Endothelial cell of umbilical vein (primary cell): Measurements from ENCODE around the gene RELT.

Experiments
- EZH2 ChIP-seq: IDR thresholded peaks from 2 replicates; pipeline ENCODE4 v1.6.1; 2012; ENCODE audit warnings: borderline replicate concordance, low read depth, mild to moderate bottlenecking, moderate library complexity, low read length, inconsistent platforms; ENCODE audit not compliant: severe bottlenecking
- FOS ChIP-seq: IDR thresholded peaks from 2 replicates; pipeline ENCODE4 v1.6.1; 2011; ENCODE audit warnings: mild to moderate bottlenecking, low read length, moderate library complexity, borderline replicate concordance; ENCODE audit not compliant: insufficient read depth
- GATA2 ChIP-seq: IDR thresholded peaks from 2 replicates; pipeline ENCODE4 v1.7.0; 2011; ENCODE audit warnings: low read depth, mild to moderate bottlenecking, moderate library complexity, mixed read lengths, low read length; ENCODE audit not compliant: insufficient read length, insufficient read depth
- JUN ChIP-seq: IDR thresholded peaks from 2 replicates; pipeline ENCODE4 v1.6.1; 2011; ENCODE audit warnings: borderline replicate concordance, low read depth; ENCODE audit not compliant: insufficient read length, insufficient read depth
- MYC ChIP-seq: IDR thresholded peaks from one replicate; pipeline ENCODE4 v1.6.1; 2011; ENCODE audit warnings: mild to moderate bottlenecking, low read depth, low read length
- POLR2A ChIP-seq: IDR thresholded peaks from 2 replicates; pipeline ENCODE4 v1.6.1; 2012; ENCODE audit warnings: low read depth, mild to moderate bottlenecking, control low read depth, low read length
- POLR2AphosphoS5 ChIP-seq: IDR thresholded peaks from 2 replicates; pipeline ENCODE4 v1.6.1; 2012; ENCODE audit warnings: low read depth, mild to moderate bottlenecking, control low read depth, low read length, moderate library complexity; ENCODE audit not compliant: insufficient read depth
- TF ChIP-seq, protein P1 (sequence below), 2 donors: IDR thresholded peaks; 1 replicate in 1 of 2; 2 replicates in 1 of 2; pipeline ENCODE4 v1.5.1; 2011; ENCODE audit warnings: low read length in 2 of 2, mild to moderate bottlenecking in 2 of 2, moderate library complexity in 2 of 2, control low read depth in 1 of 2, inconsistent platforms in 1 of 2, low read depth in 1 of 2; ENCODE audit not compliant: insufficient read depth in 1 of 2; ENCODE audit errors: extremely low read depth in 1 of 2
- TF ChIP-seq, protein P2 (sequence below): IDR thresholded peaks from 2 replicates; pipeline ENCODE4 v1.6.1; 2011; ENCODE audit not compliant: insufficient read depth, insufficient read length

DNA sequence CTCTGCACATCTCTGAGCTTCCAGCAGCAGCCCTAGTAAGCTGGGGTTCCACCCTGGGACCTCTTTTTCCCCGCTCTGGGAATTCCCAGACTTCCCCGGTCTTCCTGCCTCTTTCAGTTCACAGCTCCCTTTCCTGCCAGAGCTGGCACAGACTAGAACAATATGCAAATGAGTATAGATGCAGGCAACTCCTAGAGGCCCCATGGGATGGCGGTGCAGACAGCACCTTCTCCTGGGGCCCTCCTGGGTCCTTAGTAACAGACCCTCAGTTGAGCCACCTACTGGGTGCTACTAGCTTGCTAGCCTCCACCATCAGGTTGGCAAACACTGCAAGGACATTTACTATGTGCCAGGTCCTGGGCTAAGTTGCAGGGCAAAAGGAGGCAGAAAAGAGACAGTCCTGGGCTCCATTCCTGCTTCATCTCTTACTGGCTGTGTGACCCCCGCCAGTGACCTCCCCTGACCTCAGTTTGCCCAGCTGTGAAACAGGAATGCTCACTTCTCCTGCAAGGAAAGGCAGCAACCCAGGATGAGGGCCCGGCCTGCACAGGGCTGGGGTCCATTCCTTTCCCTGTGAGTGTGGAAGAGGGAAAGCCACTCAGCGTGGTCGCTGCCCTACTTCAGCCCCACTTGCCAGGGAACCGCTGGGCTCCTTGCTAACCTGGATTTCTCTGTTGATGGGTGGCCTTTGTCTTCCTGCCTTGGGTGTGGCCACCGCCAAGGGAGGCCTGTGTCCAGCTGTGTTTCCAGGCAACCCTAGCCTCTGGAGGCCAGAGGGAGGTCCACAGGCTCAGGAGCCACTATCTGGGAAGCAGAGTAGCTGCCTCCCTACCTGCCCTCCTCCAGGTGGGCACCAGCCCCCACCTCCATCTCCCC is 7.3 kb downstream of the RELT start:
- TF ChIP-seq, protein P1, sequence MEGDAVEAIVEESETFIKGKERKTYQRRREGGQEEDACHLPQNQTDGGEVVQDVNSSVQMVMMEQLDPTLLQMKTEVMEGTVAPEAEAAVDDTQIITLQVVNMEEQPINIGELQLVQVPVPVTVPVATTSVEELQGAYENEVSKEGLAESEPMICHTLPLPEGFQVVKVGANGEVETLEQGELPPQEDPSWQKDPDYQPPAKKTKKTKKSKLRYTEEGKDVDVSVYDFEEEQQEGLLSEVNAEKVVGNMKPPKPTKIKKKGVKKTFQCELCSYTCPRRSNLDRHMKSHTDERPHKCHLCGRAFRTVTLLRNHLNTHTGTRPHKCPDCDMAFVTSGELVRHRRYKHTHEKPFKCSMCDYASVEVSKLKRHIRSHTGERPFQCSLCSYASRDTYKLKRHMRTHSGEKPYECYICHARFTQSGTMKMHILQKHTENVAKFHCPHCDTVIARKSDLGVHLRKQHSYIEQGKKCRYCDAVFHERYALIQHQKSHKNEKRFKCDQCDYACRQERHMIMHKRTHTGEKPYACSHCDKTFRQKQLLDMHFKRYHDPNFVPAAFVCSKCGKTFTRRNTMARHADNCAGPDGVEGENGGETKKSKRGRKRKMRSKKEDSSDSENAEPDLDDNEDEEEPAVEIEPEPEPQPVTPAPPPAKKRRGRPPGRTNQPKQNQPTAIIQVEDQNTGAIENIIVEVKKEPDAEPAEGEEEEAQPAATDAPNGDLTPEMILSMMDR (IDR thresholded peaks at IDR 0.05; ENCODE audit: extremely low read depth in 1 of 2, insufficient read depth in 1 of 2, low read depth in 1 of 2, low read length in 2 of 2), result peak in 1 of 2 donors; percentile 5
- TF ChIP-seq POLR2AphosphoS5 (no peak), POLR2A (no peak), EZH2 (no peak), FOS (no peak), JUN (no peak), GATA2 (no peak), MYC (no peak)
- TF ChIP-seq, protein P2, sequence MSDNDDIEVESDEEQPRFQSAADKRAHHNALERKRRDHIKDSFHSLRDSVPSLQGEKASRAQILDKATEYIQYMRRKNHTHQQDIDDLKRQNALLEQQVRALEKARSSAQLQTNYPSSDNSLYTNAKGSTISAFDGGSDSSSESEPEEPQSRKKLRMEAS, result no peak
